Natural killer cell (primary cell): Measurements from ENCODE around the gene PPP2R5C. TPM values are rescaled to one million over a fixed set of nuclear protein-coding genes. Genes with fewer than 3 reads are reported as not detected.
A peak's percentile ranks its signal among the peaks of the same experiment; 100 is the strongest.

Experiments used
- ATAC-seq, 3 donors: fragments of 150-1000 bp in 2 of 3; fragments of 200-7000 bp in 1 of 3; cut with Tn5 transposase; 1 replicate in 1 of 3; 2 replicates in 2 of 3; pipeline ENCODE4 v1.10.0; 2021; ENCODE audit warnings: mild to moderate bottlenecking in 2 of 3, moderate library complexity in 2 of 3
- DNase-seq, 2 donors: peaks; one replicate each; pipeline versions ENCODE4 v3.0.0 to v3.0.0-alpha.2; 2013 to 2021; ENCODE audit warnings: mixed read lengths in 1 of 2
- H3K27ac ChIP-seq: one replicate; pipeline ENCODE4 v1.5.1; 2013; ENCODE audit warnings: mild to moderate bottlenecking, low read length
- H3K27me3 ChIP-seq: one replicate; pipeline ENCODE4 v1.6.1; 2013; ENCODE audit warnings: low read length; ENCODE audit not compliant: control insufficient read depth, insufficient read depth
- H3K36me3 ChIP-seq: one replicate; pipeline ENCODE4 v1.6.1; 2013; ENCODE audit warnings: low read length; ENCODE audit not compliant: control insufficient read depth, insufficient read depth
- H3K4me1 ChIP-seq: one replicate; pipeline ENCODE4 v1.6.1; 2013; ENCODE audit warnings: low read length; ENCODE audit not compliant: control insufficient read depth, insufficient read depth
- H3K4me3 ChIP-seq: one replicate; pipeline ENCODE4 v1.5.1; 2013; ENCODE audit warnings: low read length
- H3K9me3 ChIP-seq: one replicate; pipeline ENCODE4 v1.6.1; 2013; ENCODE audit warnings: low read length; ENCODE audit not compliant: control insufficient read depth, insufficient read depth
- H3K27ac Mint-ChIP-seq, 2 donors: one replicate each; pipeline ENCODE4 v1.8.0; 2022; ENCODE audit warnings: mild to moderate bottlenecking in 2 of 2, mixed read lengths in 2 of 2, moderate library complexity in 1 of 2
- H3K27me3 Mint-ChIP-seq, 2 donors: one replicate each; pipeline ENCODE4 v1.8.0; 2022; ENCODE audit warnings: low read depth in 2 of 2, mixed read lengths in 2 of 2
- H3K36me3 Mint-ChIP-seq: one replicate; pipeline ENCODE4 v1.8.0; 2022; ENCODE audit warnings: mixed read lengths
- H3K4me1 Mint-ChIP-seq, 2 donors: one replicate each; pipeline ENCODE4 v1.8.0; 2022; ENCODE audit warnings: mixed read lengths in 2 of 2
- H3K4me3 Mint-ChIP-seq: one replicate; pipeline ENCODE4 v1.8.0; 2022; ENCODE audit warnings: mild to moderate bottlenecking, moderate library complexity, mixed read lengths
- H3K9me3 Mint-ChIP-seq, 2 donors: one replicate each; pipeline ENCODE4 v1.8.0; 2022; ENCODE audit warnings: mixed read lengths in 2 of 2
- WGBS: methylation state at CpG from one replicate; pipeline ENCODE4 v1.1.7; 2013; ENCODE audit warnings: missing lambda C conversion rate; ENCODE audit not compliant: insufficient coverage; 5-methylcytosine and 5-hydroxymethylcytosine counted together
- intact Hi-C: fragments of 100-400 bp; cut with micrococcal nuclease; formaldehyde crosslinking; loops from one replicate; pipeline ENCODE4 v1.14.2; 2022
- total RNA-seq, 4 donors: library from RNA; stranded (reverse); fragments of 120-200 nt in 1 of 4; gene quantifications; one replicate each; pipeline versions ENCODE4 v1.2.3 to v1.2.4, GENCODE V29; 2013 to 2022
- TF ChIP-seq, protein P1 (sequence below): fragments of 200-600 bp; IDR thresholded peaks from one replicate; pipeline ENCODE4 v1.8.0; 2022; ENCODE audit warnings: antibody characterized with exemption

Gene PPP2R5C
- total RNA-seq, 3 donors from 2014 or later (not counting 1 experiment from before 2014, with no cell fraction given), result 716 to 779 (median 736) TPM

DNA sequence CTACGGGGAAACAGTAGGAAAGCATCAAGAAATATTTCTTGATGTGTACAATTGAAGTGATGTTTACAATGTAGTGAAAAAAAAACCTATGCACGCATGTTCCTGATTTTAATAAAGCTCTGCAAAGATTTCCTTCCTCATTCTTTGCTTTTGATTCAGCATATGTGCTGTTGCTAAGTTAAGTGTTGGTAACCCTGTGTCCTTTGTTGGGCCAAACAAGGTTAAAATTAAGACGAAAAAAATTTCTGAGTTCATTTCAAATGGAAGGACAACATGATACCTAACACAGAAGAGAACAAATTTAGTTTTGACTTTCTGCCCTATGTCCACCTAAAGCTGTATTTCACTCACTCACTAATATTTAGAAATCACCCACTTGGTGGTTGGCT, 62.8 kb downstream of the PPP2R5C start:
- 20% methylated on average over 3 of the region's 3 CpGs for WGBS
- peak overlapping the region; percentile 48 for H3K4me3 ChIP-seq
- H3K27ac Mint-ChIP-seq, result peak overlapping the region; percentile 97 to 99
- intact Hi-C loops, result loop anchor here (2.0 to 10.0 kb wide), 4 partner anchors 18 to 1757 kb away; partner anchors contain the start of genes EVL and HSP90AA1
- ATAC-seq, result no peak
- no peak for DNase-seq
- no peaks in the 10 kb centered on the region for H3K27me3 ChIP-seq
- H3K9me3 ChIP-seq, result no peaks in the 10 kb centered on the region
- peak overlapping the region; percentile 81 for H3K4me3 Mint-ChIP-seq
- peak overlapping the region; percentile 98 for H3K27ac ChIP-seq
- peaks cover 76% of the 10 kb centered on the region for H3K4me1 ChIP-seq
- no peaks in the 10 kb centered on the region for H3K27me3 Mint-ChIP-seq
- peaks cover 9% of the 10 kb centered on the region for H3K36me3 Mint-ChIP-seq
- peaks cover 85 to 89% of the 10 kb centered on the region in 2 donors for H3K4me1 Mint-ChIP-seq
- H3K36me3 ChIP-seq, result peaks cover 12% of the 10 kb centered on the region
- TF ChIP-seq, protein P1, sequence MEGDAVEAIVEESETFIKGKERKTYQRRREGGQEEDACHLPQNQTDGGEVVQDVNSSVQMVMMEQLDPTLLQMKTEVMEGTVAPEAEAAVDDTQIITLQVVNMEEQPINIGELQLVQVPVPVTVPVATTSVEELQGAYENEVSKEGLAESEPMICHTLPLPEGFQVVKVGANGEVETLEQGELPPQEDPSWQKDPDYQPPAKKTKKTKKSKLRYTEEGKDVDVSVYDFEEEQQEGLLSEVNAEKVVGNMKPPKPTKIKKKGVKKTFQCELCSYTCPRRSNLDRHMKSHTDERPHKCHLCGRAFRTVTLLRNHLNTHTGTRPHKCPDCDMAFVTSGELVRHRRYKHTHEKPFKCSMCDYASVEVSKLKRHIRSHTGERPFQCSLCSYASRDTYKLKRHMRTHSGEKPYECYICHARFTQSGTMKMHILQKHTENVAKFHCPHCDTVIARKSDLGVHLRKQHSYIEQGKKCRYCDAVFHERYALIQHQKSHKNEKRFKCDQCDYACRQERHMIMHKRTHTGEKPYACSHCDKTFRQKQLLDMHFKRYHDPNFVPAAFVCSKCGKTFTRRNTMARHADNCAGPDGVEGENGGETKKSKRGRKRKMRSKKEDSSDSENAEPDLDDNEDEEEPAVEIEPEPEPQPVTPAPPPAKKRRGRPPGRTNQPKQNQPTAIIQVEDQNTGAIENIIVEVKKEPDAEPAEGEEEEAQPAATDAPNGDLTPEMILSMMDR, result no peak
- H3K9me3 Mint-ChIP-seq, result no peaks in the 10 kb centered on the region

- H3K27ac Mint-ChIP-seq, result peak overlapping the region; percentile 97 to 99
- H3K9me3 ChIP-seq, result no peaks in the 10 kb centered on the region
- H3K27me3 Mint-ChIP-seq, result no peaks in the 10 kb centered on the region
- DNase-seq (peak in 1 of 2 donors; percentile 40), ATAC-seq (no peak)
- WGBS, result 16% methylated on average over 1 of the region's 3 CpGs
- peak overlapping the region; percentile 48 for H3K4me3 ChIP-seq
- H3K36me3 ChIP-seq, result peaks cover 25% of the 10 kb centered on the region
- peaks cover 71% of the 10 kb centered on the region for H3K4me1 ChIP-seq
- peaks cover 9% of the 10 kb centered on the region for H3K36me3 Mint-ChIP-seq
- peak overlapping the region; percentile 81 for H3K4me3 Mint-ChIP-seq
- no peaks in the 10 kb centered on the region for H3K27me3 ChIP-seq
- intact Hi-C loops, result loop anchor here (2.0 to 10.0 kb wide), 3 partner anchors 17 to 259 kb away; partner anchors contain the start of gene HSP90AA1
- TF ChIP-seq, protein P1, result no peak
- no peaks in the 10 kb centered on the region for H3K9me3 Mint-ChIP-seq
- H3K4me1 Mint-ChIP-seq, result peaks cover 88 to 91% of the 10 kb centered on the region in 2 donors
- H3K27ac ChIP-seq, result peak overlapping the region; percentile 98
Measured at GRCh38 chr14:101825797-101826196, 64.3 kb downstream of the PPP2R5C start.

- Mint-ChIP-seq H3K4me3 (peak overlapping the region; percentile 81), H3K36me3 (peaks cover 9% of the 10 kb centered on the region), H3K27ac (peak overlapping the region; percentile 97 to 99), H3K9me3 (no peaks in the 10 kb centered on the region), H3K27me3 (no peaks in the 10 kb centered on the region), H3K4me1 (peaks cover 91 to 92% of the 10 kb centered on the region in 2 donors)
- intact Hi-C loops, result loop anchor here (10.0 kb wide), 1 partner anchor 258 kb away; the partner anchor contains the start of gene HSP90AA1
- H3K4me1 ChIP-seq, result peaks cover 66% of the 10 kb centered on the region
- no peaks in the 10 kb centered on the region for H3K9me3 ChIP-seq
- no peak for ATAC-seq
- DNase-seq, result peak in 1 of 2 donors; percentile 11
- peak overlapping the region; percentile 98 for H3K27ac ChIP-seq
- TF ChIP-seq, protein P1, result no peak
- peak overlapping the region; percentile 48 for H3K4me3 ChIP-seq
- H3K27me3 ChIP-seq, result no peaks in the 10 kb centered on the region
- peaks cover 26% of the 10 kb centered on the region for H3K36me3 ChIP-seq
Measured at GRCh38 chr14:101826351-101826750, 64.8 kb downstream of the PPP2R5C start.

- Mint-ChIP-seq H3K4me1 (peaks cover 89 to 94% of the 10 kb centered on the region in 2 donors), H3K9me3 (no peaks in the 10 kb centered on the region), H3K27me3 (no peaks in the 10 kb centered on the region), H3K36me3 (peaks cover 9% of the 10 kb centered on the region), H3K4me3 (peak overlapping the region; percentile 65), H3K27ac (peak overlapping the region; percentile 97 to 99)
- peak overlapping the region; percentile 98 for H3K27ac ChIP-seq
- peaks cover 36% of the 10 kb centered on the region for H3K36me3 ChIP-seq
- TF ChIP-seq, protein P1, result no peak
- 76% methylated on average over 3 of the region's 3 CpGs for WGBS
- DNase-seq (peak in 1 of 2 donors; percentile 25), ATAC-seq (no peak)
- intact Hi-C loops, result loop anchor here (10.0 kb wide), 1 partner anchor 258 kb away; the partner anchor contains the start of gene HSP90AA1
- no peaks in the 10 kb centered on the region for H3K27me3 ChIP-seq
- peaks cover 64% of the 10 kb centered on the region for H3K4me1 ChIP-seq
- H3K9me3 ChIP-seq, result no peaks in the 10 kb centered on the region
- H3K4me3 ChIP-seq, result no peak overlapping the region
Measured at GRCh38 chr14:101827286-101827685, 65.8 kb downstream of the PPP2R5C start.
